ENCODE results near the gene IQSEC2. TPM values are rescaled to one million over a fixed set of nuclear protein-coding genes. Genes with fewer than 3 reads are reported as not detected.

Gene IQSEC2
- total RNA-seq, 1 experiment from 2014 or later, result 48.2 TPM

- Mint-ChIP-seq H3K9me3 (no peaks in the 10 kb centered on the region), H3K4me3 (no peak overlapping the region), H3K27me3 (ENCODE audit: low read depth) (no peaks in the 10 kb centered on the region), H3K36me3 (peaks cover 26% of the 10 kb centered on the region), H3K27ac (no peak overlapping the region), H3K4me1 (no peaks in the 10 kb centered on the region)
- no peak for TF ChIP-seq ATF6 (CRISPR knock-in tag; IDR thresholded peaks at IDR 0.05)
- no peak for TF ChIP-seq ZNF512 (CRISPR knock-in tag; IDR thresholded peaks at IDR 0.05; ENCODE audit: borderline replicate concordance)
- no peak for TF ChIP-seq ZNF138 (CRISPR knock-in tag; conservative IDR thresholded peaks at IDR 0.05)
- CTCF ChIA-PET, result no interaction called here
- ATAC-seq (no peak), DNase-seq (ENCODE audit: low spot score) (no peak)
- POLR2A ChIA-PET, result no interaction called here
Measured at GRCh38 chrX:53251307-53251706, 30.1 kb downstream of the IQSEC2 start.

GRCh38 chrX:53250556-53250955, 30.8 kb downstream of the IQSEC2 start:
- POLR2A ChIA-PET, result no interaction called here
- ATAC-seq, result no peak

More at GRCh38 chrX:53250556-53250955, 30.8 kb downstream of the IQSEC2 start:
- H3K27ac Mint-ChIP-seq, result no peak overlapping the region
- H3K4me3 Mint-ChIP-seq, result no peak overlapping the region
- TF ChIP-seq OVOL2 (CRISPR knock-in tag; IDR thresholded peaks at IDR 0.05; ENCODE audit: borderline replicate concordance) (no peak), FOXP1 (CRISPR knock-in tag; IDR thresholded peaks at IDR 0.05; ENCODE audit: borderline replicate concordance) (no peak), SMAD3 (CRISPR knock-in tag; IDR thresholded peaks at IDR 0.05; ENCODE audit: borderline replicate concordance) (no peak), CTCF (IDR thresholded peaks at IDR 0.05) (no peak), ARID4B (CRISPR knock-in tag; IDR thresholded peaks at IDR 0.05; ENCODE audit: borderline replicate concordance) (no peak), ZNF512 (CRISPR knock-in tag; IDR thresholded peaks at IDR 0.05; ENCODE audit: borderline replicate concordance) (no peak), HMGA2 (CRISPR knock-in tag; IDR thresholded peaks at IDR 0.05) (no peak), RELA (CRISPR knock-in tag; IDR thresholded peaks at IDR 0.05; ENCODE audit: borderline replicate concordance) (no peak), ZBTB21 (CRISPR knock-in tag; IDR thresholded peaks at IDR 0.05; ENCODE audit: borderline replicate concordance) (no peak), PREB (CRISPR knock-in tag; IDR thresholded peaks at IDR 0.05; ENCODE audit: borderline replicate concordance) (no peak), ZNF281 (CRISPR knock-in tag; IDR thresholded peaks at IDR 0.05) (no peak)
- peaks cover 29% of the 10 kb centered on the region for H3K36me3 Mint-ChIP-seq
- DNase-seq (ENCODE audit: low spot score), result no peak
- H3K27me3 Mint-ChIP-seq (ENCODE audit: low read depth), result no peaks in the 10 kb centered on the region
- no peaks in the 10 kb centered on the region for H3K4me1 Mint-ChIP-seq
- CTCF ChIA-PET, result no interaction called here
- no peaks in the 10 kb centered on the region for H3K9me3 Mint-ChIP-seq
